Stimulated activated CD4-positive, alpha-beta T cell treated with anti-CD3 and anti-CD28 coated beads, Interleukin-12 subunit alpha, Interleukin-12 subunit beta, amount 100 ng/mL, for 24 hours (primary cell): ENCODE data around the gene NT5DC2.

ENCODE experiments used
- DNase-seq, 2 experiments: peaks; one replicate each; pipeline ENCODE4 v3.0.0-alpha.2; 2020; ENCODE audit warnings: low read depth in 2 of 2

Gene NT5DC2

GRCh38 chr3:52511509-52511908 lies 22.1 kb downstream of the NT5DC2 start:
- DNase-seq, result no peak

- DNase-seq, result no peak
Observed at GRCh38 chr3:52509753-52510328, 23.8 kb downstream of the NT5DC2 start.

DNA sequence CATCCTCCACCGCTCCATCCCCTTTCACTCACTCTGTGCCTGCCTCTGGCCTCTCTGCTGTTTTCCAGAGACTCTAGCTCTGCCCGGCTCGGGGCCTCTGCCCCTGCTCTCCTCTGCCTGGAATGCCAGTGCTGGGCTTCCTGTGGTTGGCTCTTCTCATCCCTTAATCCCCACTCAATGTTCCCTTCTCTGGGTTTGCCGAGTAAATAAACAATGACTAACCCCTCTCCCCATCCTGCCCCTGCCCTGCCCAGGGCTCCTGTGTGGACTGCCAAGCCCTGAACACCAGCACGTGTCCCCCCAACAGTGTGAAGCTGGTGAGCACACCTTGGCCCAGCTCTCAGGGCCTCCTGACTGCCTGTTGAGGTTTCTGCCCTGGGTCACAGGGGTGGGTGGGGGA lies 26.3 kb downstream of the NT5DC2 start:
- no peak for DNase-seq

DNA sequence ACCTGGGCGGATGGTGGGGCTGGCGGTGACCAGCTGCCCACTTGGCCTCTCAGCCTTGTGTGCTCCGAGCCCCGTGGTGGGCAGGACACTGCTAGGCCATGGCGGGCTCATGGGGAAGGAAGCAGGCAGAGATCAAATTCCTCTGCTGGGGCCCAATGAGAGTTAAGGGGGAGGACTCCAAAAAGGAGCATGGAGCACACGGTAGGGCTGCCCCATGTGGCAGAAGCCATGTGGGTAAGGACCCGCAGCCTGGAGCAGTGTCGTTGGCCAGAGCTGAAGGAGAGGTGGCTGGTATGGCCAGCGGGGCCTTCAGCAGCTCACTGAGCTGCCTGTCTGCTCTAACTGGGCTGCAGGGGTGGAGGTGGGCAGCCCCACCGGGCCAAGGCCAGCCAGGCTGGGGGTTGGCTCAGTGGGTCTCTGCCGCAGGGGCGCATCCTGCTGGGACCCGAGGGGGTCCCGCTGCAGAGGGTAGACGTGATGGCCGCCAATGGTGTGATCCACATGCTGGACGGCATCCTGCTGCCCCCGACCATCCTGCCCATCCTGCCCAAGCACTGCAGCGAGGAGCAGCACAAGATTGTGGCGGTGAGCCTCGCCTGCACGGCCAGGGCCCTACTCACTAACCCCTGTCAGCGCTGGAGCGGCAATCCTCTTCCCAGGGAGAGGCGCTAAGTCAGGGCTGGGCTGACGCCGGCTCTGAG lies 27.2 kb downstream of the NT5DC2 start:
- DNase-seq, result no peak

GRCh38 chr3:52504977-52505376 lies 28.7 kb downstream of the NT5DC2 start:
- DNase-seq, result no peak

GRCh38 chr3:52503788-52504424 lies 29.8 kb downstream of the NT5DC2 start:
- DNase-seq, result no peak

DNA sequence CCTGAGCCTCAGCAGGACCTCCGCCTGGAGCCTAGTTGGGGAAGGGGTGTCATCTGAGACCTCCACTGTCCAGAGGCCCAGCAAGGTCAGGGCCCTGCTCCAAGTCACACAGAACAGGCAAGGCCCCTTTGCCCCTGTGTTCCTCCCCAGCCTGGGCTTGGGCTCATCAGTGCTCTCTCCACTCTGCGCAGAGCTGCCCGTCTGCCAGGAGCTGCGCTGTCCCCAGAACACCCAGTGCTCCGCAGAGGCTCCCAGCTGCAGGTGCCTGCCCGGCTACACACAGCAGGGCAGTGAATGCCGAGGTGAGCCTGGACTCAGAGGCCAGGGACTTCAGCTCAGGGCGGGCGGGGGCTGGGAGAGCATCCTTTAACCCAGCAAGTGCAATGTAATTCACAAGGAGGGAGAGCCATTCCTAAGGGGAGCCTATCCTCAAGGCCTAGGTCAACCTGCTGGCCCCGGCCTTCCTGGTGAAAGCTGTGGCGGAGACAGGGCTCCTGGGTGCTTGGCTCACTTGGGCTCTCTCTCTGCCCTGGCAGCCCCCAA lies 30.8 kb downstream of the NT5DC2 start:
- no peak for DNase-seq

DNA sequence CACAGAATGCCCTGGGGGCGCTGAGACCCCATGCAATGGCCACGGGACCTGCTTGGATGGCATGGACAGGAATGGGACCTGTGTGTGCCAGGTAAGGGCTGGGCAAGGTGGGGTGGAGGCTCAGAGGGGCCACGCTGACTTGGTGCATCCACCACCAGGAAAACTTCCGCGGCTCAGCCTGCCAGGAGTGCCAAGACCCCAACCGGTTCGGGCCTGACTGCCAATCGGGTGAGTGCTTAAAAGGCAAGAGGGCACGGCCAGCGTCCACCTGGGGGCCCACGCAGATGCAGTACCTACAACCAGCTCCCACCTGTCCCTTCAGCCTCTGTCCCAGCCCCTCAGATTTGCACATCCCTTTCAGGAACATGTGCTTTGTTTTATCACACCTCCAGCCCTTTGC lies 31.7 kb downstream of the NT5DC2 start:
- DNase-seq, result no peak

- no peak for DNase-seq
Observed at GRCh38 chr3:52501046-52501445, 32.6 kb downstream of the NT5DC2 start.

GRCh38 chr3:52498137-52499054 lies 35.3 kb downstream of the NT5DC2 start:
- DNase-seq, result no peak

GRCh38 chr3:52495777-52496602 lies 37.7 kb downstream of the NT5DC2 start:
- DNase-seq, result no peak

GRCh38 chr3:52494886-52495495 lies 38.7 kb downstream of the NT5DC2 start, which contains the start of gene STAB1:
Gene STAB1, plus strand, starts transcription at chr3:52495338. Its CDS starts 76 bp downstream, at chr3:52495414.
- DNase-seq, result no peak

DNA sequence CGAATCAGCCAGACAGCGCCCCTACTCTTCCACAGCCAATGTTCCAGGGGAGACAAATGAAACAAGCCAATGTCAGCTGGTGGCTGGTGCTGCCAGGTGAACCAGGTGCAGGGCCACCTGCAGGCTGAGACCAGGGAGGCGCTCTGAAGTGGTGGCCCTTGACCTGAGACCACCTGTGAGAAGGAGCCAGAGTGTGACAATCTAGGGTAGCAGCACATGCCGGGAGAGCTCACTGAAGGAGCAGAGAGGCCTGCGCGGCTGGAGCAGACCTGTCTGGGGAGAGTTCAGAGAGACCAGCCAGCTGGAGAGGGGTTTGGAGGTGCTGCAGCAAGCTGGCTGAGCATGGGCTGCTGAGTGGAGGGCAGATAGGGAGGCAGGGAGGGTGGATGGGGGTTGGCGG lies 39.2 kb downstream of the NT5DC2 start:
- DNase-seq, result no peak

DNA sequence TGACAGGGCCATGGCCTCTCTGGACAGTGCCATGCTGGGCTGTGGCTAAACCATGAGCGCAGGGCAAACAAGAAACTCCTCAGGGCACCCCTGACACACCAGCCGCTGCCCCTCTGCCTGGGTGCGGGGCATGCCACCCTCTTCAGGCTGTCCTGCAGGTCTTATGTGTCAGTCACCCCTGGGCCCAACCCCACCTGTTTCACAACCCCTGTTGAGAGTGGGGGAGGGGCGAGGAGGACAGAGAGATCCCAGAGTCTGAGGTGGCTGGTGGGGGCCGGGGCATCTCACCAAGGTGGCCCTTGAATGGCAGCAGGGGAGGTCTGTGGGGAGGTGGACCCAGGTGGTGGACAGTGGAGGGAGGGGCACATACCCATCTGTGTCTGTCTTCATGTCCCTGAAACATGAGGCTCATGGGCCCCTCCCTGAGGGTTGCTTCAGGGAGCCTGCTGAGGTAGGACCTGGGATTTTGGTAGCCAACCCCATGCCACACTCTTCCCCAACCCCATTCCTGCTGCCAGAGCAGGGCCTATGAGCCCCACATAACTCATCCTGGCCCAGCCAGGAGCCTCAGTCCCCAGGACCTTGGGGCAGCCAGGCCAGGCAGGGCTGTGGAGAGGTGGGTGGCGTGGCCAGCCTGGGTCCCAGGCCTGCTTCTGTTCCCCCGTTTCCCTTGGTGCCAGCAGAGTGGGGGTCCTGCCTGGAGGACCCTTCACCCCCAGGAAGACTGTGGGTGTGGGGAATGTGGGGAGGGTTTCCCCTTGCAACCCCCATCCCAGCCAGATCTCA lies 40.2 kb downstream of the NT5DC2 start:
- DNase-seq, result no peak

GRCh38 chr3:52492059-52492458 lies 41.6 kb downstream of the NT5DC2 start:
- no peak for DNase-seq

- DNase-seq, result no peak
Observed at GRCh38 chr3:52490939-52491526, 42.6 kb downstream of the NT5DC2 start.

DNA sequence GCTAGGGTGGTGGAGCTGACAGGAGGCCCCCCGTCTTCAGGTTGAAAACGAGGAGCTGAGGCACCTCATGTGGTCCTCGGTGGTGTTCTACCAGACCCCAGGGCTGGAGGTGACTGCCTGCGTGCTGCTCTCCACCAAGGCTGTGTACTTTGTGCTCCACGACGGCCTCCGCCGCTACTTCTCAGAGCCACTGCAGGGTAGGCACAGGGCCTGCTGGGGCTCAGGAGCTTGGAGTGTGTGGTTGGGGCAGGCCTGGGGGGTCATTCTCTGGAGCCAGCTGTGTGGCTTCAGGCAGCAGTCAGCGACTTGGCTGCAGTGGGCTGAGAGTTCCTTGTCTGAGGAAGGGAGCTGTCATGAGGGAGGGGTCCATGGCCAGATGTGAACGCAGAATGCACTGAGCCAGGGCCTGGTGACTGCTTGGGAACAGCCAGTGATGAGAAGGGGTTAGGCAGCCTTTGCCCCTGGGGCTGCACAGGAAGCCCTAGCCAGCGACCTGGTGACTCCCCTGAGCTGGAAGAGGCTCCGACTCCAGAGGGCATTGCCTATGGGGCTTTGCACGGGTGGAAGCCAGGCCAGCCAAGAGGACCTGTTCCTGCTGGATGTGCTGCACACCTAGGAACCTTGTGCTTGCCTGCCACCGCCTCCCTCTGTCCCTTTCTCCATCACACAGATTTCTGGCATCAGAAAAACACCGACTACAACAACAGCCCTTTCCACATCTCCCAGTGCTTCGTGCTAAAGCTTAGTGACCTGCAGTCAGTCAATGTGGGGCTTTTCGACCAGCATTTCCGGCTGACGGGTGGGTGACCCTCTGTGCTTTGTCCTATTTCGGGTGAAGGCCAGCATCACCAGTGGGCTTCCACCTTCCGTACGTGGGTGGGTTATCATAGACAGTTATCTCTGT lies 43.4 kb downstream of the NT5DC2 start:
- no peak for DNase-seq

- no peak for DNase-seq
Observed at GRCh38 chr3:52489453-52489852, 44.2 kb downstream of the NT5DC2 start.
